IMR-90 (cell line): ENCODE measurements around the gene ZNF423.

Source experiments
- CHD1 ChIP-seq: IDR thresholded peaks from 2 replicates; pipeline ENCODE4 v1.6.1; 2012; ENCODE audit warnings: low read depth, low read length, improper control_type of control experiment
- MAFK ChIP-seq: IDR thresholded peaks from 2 replicates; pipeline ENCODE4 v1.6.1; 2012; ENCODE audit warnings: low read depth, low read length, improper control_type of control experiment
- MXI1 ChIP-seq: IDR thresholded peaks from 2 replicates; pipeline ENCODE4 v1.6.1; 2012; ENCODE audit warnings: low read depth, mild to moderate bottlenecking, low read length, moderate library complexity, borderline replicate concordance
- POLR2A ChIP-seq: IDR thresholded peaks from 2 replicates; pipeline ENCODE4 v1.6.1; 2012; ENCODE audit warnings: mild to moderate bottlenecking, low read depth, low read length
- RAD21 ChIP-seq: IDR thresholded peaks from 2 replicates; pipeline ENCODE4 v1.6.1; 2012; ENCODE audit warnings: low read length, improper control_type of control experiment
- RCOR1 ChIP-seq: IDR thresholded peaks from 2 replicates; pipeline ENCODE4 v1.6.1; 2012; ENCODE audit warnings: mild to moderate bottlenecking, low read length, improper control_type of control experiment; ENCODE audit not compliant: insufficient replicate concordance
- RFX5 ChIP-seq: IDR thresholded peaks from 2 replicates; pipeline ENCODE4 v1.8.0; 2012; ENCODE audit warnings: low read depth, mild to moderate bottlenecking, low read length, moderate library complexity
- SMC3 ChIP-seq: fragments of 150-350 bp; IDR thresholded peaks from 2 replicates; pipeline ENCODE4 v1.6.1; 2016; ENCODE audit warnings: low read depth, mild to moderate bottlenecking, antibody characterized with exemption, low read length, moderate library complexity
- USF2 ChIP-seq: fragments of 150-350 bp; IDR thresholded peaks from 2 replicates; pipeline ENCODE4 v1.6.1; 2017; ENCODE audit warnings: mild to moderate bottlenecking, antibody characterized with exemption, low read length, low read depth
- TF ChIP-seq, protein P1 (sequence below): conservative IDR thresholded peaks from 2 replicates; pipeline ENCODE4 v1.5.1; 2012; ENCODE audit warnings: mild to moderate bottlenecking, low read depth, low read length, improper control_type of control experiment

GRCh38 chr16:49652456-49653172 is 203.3 kb downstream of the ZNF423 start:
- TF ChIP-seq, protein P1, sequence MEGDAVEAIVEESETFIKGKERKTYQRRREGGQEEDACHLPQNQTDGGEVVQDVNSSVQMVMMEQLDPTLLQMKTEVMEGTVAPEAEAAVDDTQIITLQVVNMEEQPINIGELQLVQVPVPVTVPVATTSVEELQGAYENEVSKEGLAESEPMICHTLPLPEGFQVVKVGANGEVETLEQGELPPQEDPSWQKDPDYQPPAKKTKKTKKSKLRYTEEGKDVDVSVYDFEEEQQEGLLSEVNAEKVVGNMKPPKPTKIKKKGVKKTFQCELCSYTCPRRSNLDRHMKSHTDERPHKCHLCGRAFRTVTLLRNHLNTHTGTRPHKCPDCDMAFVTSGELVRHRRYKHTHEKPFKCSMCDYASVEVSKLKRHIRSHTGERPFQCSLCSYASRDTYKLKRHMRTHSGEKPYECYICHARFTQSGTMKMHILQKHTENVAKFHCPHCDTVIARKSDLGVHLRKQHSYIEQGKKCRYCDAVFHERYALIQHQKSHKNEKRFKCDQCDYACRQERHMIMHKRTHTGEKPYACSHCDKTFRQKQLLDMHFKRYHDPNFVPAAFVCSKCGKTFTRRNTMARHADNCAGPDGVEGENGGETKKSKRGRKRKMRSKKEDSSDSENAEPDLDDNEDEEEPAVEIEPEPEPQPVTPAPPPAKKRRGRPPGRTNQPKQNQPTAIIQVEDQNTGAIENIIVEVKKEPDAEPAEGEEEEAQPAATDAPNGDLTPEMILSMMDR, result no peak
- TF ChIP-seq POLR2A (no peak), RAD21 (no peak), MXI1 (no peak), MAFK (no peak), RFX5 (no peak), USF2 (no peak), CHD1 (no peak), SMC3 (no peak), RCOR1 (no peak)
